Heart left ventricle (tissue), 16 donors: ENCODE measurements around the gene SUGP2. TPM values are rescaled to one million over a fixed set of nuclear protein-coding genes. Genes with fewer than 3 reads are reported as not detected.

Source experiments
- ATAC-seq, 4 donors: fragments of 200-7000 bp; cut with Tn5 transposase; one replicate each; pipeline ENCODE4 v1.9.1; 2020 to 2022; ENCODE audit warnings: moderate library complexity in 4 of 4, mild to moderate bottlenecking in 3 of 4, moderate number of reproducible peaks in 1 of 4
- DNase-seq, 5 donors: peaks; one replicate each; pipeline ENCODE4 v3.0.0-alpha.2; 2020
- H3K27ac ChIP-seq, 12 donors: fragments of 200-600 bp; sonication (generic) in 4 of 12; one replicate each; pipeline versions ENCODE4 v1.5.0 to v1.8.0; 2016 to 2022; ENCODE audit warnings: mild to moderate bottlenecking in 2 of 12
- H3K27me3 ChIP-seq, 9 donors: fragments of 200-600 bp; sonication (generic) in 2 of 9; one replicate each; pipeline versions ENCODE4 v1.5.1 to v1.8.0; 2016 to 2022; ENCODE audit warnings: mild to moderate bottlenecking in 3 of 9
- H3K36me3 ChIP-seq, 9 donors: fragments of 200-600 bp; sonication (generic) in 2 of 9; one replicate each; pipeline versions ENCODE4 v1.5.0 to v1.8.0; 2018 to 2022; ENCODE audit warnings: mild to moderate bottlenecking in 2 of 9
- H3K4me1 ChIP-seq, 12 donors: fragments of 200-600 bp; sonication (generic) in 4 of 12; one replicate each; pipeline versions ENCODE4 v1.5.0 to v1.8.0; 2016 to 2022; ENCODE audit warnings: mild to moderate bottlenecking in 3 of 12
- H3K4me3 ChIP-seq, 12 donors: fragments of 200-600 bp; sonication (generic) in 4 of 12; one replicate each; pipeline versions ENCODE4 v1.5.0 to v1.8.0; 2017 to 2022; ENCODE audit warnings: mild to moderate bottlenecking in 9 of 12, moderate library complexity in 4 of 12
- H3K9me3 ChIP-seq, 12 donors: fragments of 200-600 bp; sonication (generic) in 4 of 12; one replicate each; pipeline versions ENCODE4 v1.5.0 to v1.8.0; 2016 to 2022; ENCODE audit warnings: mild to moderate bottlenecking in 1 of 12
- POLR2A ChIP-seq, 2 donors: fragments of 450-650 bp; IDR thresholded peaks; one replicate each; pipeline ENCODE4 v1.6.1; 2017; ENCODE audit warnings: antibody characterized with exemption in 2 of 2, mild to moderate bottlenecking in 2 of 2, moderate library complexity in 2 of 2
- WGBS, 4 donors: extraction: QIAGEN DNeasy Blood & Tissue Kit in 2 of 4; methylation state at CpG; one replicate each; pipeline versions ENCODE4 v1.1.5 to v1.1.7; 2013 to 2018; 5-methylcytosine and 5-hydroxymethylcytosine counted together
- intact Hi-C, 10 donors: fragments of 100-400 bp; cut with DNase I; formaldehyde crosslinking; loops; one replicate each; pipeline versions ENCODE4 v1.11.1 to v1.14.2; 2022
- polyA plus RNA-seq, 2 donors: library from polyadenylated mRNA; stranded (reverse); fragments of 200-250 nt; gene quantifications; one replicate each; pipeline ENCODE4 v1.2.3, GENCODE V29; 2013
- total RNA-seq, 9 donors: library from RNA; depleted of rRNA in 2 of 9; stranded (reverse); fragments of >200 nt in 2 of 9; fragmentation: NEBNext Ultra II Directional in 3 of 9; extraction: Animal tissue kit (Norgen Biotek cat#: 25700) in 3 of 9; gene quantifications; one replicate each; pipeline versions ENCODE4 v1.1.0 to v1.2.4, GENCODE V29; 2016 to 2023
- TF ChIP-seq, protein P1 (sequence below), 12 donors: fragments of 200-600 bp; sonication (generic) in 4 of 12; IDR thresholded peaks; one replicate each; pipeline versions ENCODE4 v1.5.0 to v1.8.0; 2018 to 2022; ENCODE audit warnings: antibody characterized with exemption in 12 of 12, mild to moderate bottlenecking in 5 of 12
- donor health status: ischemic (EF 13 %, LVEDD 7.1; RV severe dilation, severe dysfunction).
- donor health status: healthy with polysubstance abuse.
- donor health status: DM: no; HTN: yes; CAD: no.
- donor health status: DM: no; HTN: no; CAD: no.
- donor health status: ischemic (EF 25% LVEDD 6.9; RV normal size, moderate dysfunction).
- donor health status: ischemic (EF 25% LVEDD 5.7; RV mildly dilated, moderate dysfunction).
- donor health status: healthy.
- donor health status: DM: yes; HTN: yes; CAD: no.
- donor health status: ischemic (EF 35%, LVEDD 5.7; RV mildly dilated, moderate dysfunction).
- donor health status: nonischemic (EF 11% LVEDD 7.7; RV severe dilation, severe dysfunction).
- donor health status: DM: yes; HTN: yes; CAD: no.
- donor health status: PGD.
- donor health status: ischemic (EF 29% LVEDD 5.4; RV normal size, mild dysfunction).
- donor health status: nonischemic (EF 23%, LVEDD 6.1; RV moderate dilation, normal function).

Gene SUGP2
- total and polyA plus RNA-seq, 11 donors = 36.1 to 76.5 (median 56.6) TPM

DNA sequence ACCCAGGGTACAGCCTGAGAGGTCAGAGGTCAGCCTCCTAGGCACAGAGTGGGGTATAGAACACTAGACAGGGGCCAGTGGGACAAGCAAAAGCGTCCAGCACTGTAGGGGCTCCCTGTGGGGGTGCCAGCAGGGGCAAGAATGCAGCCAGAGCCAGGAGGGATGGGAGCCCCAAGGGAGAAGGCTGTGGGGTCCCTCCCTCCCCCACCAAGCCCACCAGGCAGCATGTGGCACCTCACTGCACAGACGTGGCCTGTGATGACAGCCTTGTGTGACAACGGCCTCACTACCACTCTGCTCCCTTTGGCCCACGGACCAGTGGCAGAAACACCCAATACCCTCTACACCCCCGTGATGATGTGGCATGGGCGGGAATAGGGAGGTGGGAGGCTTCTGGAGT lies 10.2 kb upstream of the SUGP2 start:
- Histone ChIP-seq H3K27me3 (no peaks in the 10 kb centered on the region), H3K4me3 (no peak overlapping the region), H3K9me3 (no peaks in the 10 kb centered on the region), H3K36me3 (peaks cover 0 to 56% (median 33%) of the 10 kb centered on the region in 9 donors), H3K4me1 (peaks cover 0 to 16% (median 2%) of the 10 kb centered on the region in 12 donors), H3K27ac (no peak overlapping the region)
- TF ChIP-seq POLR2A (IDR thresholded peaks at IDR 0.05) = no peak
- TF ChIP-seq, protein P1, sequence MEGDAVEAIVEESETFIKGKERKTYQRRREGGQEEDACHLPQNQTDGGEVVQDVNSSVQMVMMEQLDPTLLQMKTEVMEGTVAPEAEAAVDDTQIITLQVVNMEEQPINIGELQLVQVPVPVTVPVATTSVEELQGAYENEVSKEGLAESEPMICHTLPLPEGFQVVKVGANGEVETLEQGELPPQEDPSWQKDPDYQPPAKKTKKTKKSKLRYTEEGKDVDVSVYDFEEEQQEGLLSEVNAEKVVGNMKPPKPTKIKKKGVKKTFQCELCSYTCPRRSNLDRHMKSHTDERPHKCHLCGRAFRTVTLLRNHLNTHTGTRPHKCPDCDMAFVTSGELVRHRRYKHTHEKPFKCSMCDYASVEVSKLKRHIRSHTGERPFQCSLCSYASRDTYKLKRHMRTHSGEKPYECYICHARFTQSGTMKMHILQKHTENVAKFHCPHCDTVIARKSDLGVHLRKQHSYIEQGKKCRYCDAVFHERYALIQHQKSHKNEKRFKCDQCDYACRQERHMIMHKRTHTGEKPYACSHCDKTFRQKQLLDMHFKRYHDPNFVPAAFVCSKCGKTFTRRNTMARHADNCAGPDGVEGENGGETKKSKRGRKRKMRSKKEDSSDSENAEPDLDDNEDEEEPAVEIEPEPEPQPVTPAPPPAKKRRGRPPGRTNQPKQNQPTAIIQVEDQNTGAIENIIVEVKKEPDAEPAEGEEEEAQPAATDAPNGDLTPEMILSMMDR (IDR thresholded peaks at IDR 0.05) = no peak
- intact Hi-C loops = no loop called here
- DNase-seq = no peak
- WGBS, 4 donors = 86 to 100% (median 90%) methylated on average over 1 to 6 of the region's 6 CpGs
- peak in 1 of 4 donors; percentile 17 for ATAC-seq

DNA sequence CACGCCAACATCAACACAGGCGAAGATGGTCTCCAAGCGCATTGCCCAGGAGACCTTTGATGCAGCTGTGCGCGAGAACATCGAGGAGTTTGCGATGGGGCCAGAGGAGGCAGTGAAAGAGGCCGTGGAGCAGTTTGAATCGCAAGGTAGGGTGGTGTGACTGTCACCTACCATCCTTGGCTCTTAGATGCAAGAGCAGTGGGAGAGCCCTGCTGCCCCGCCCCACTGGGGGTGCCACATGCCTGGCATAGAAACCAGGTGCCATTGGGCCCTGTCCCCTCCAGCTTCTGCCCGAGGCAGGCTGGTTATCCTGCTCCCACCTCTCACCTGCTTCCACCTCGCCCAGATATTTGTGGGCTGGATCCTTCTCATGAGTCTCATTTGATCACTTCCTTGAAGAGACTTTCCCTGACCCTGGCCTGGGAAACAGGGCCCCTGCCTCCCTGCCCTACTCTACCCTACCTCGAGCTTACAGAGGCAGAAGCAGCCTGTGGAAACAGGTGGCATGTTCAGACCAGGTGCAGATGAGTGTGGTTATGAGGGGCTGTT lies 9.5 kb upstream of the SUGP2 start:
- peaks cover 0 to 16% (median 2%) of the 10 kb centered on the region in 12 donors for H3K4me1 ChIP-seq
- WGBS, 4 donors = 93 to 97% (median 95%) methylated on average over 12 to 13 of the region's 13 CpGs
- H3K4me3 ChIP-seq = no peak overlapping the region
- no peak overlapping the region for H3K27ac ChIP-seq
- H3K27me3 ChIP-seq = no peaks in the 10 kb centered on the region
- intact Hi-C loops = no loop called here
- no peak for TF ChIP-seq POLR2A (IDR thresholded peaks at IDR 0.05)
- TF ChIP-seq, protein P1 (IDR thresholded peaks at IDR 0.05) = no peak
- H3K9me3 ChIP-seq = no peaks in the 10 kb centered on the region
- ATAC-seq (no peak), DNase-seq (no peak)
- H3K36me3 ChIP-seq = peaks cover 0 to 54% (median 33%) of the 10 kb centered on the region in 9 donors

DNA sequence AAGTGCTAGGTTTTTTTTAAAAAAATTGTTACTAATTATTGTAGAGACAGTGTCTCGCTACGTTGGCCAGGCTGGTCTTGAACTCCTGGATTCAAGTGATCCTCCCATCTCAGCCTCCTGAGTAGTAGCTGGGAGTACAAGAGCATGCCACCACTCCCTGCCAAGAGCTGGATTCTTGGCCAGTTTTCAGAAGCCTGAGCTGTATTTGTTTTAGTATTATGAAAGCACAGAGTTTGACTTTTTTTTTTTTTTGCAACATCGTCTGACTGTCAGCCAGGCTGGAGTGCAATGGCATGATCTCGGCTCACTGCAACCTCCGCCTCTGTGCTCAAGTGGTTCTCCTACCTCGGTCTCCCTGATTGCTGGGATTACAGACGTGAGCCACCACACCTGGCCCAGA lies 7.1 kb upstream of the SUGP2 start:
- no peaks in the 10 kb centered on the region for H3K9me3 ChIP-seq
- ATAC-seq = peak in 3 of 4 donors; percentile 29 to 46 (median 42)
- intact Hi-C loops = no loop called here
- H3K4me1 ChIP-seq = peaks cover 0 to 16% (median 2%) of the 10 kb centered on the region in 12 donors
- H3K27ac ChIP-seq = no peak overlapping the region
- DNase-seq = peak in 2 of 5 donors; percentile 50 to 53
- no peak overlapping the region for H3K4me3 ChIP-seq
- 55 to 79% (median 67%) methylated on average over 7 of the region's 7 CpGs for WGBS, 4 donors
- peaks cover 0 to 35% (median 25%) of the 10 kb centered on the region in 9 donors for H3K36me3 ChIP-seq
- no peaks in the 10 kb centered on the region for H3K27me3 ChIP-seq
- no peak for TF ChIP-seq POLR2A (IDR thresholded peaks at IDR 0.05)
- TF ChIP-seq, protein P1 (IDR thresholded peaks at IDR 0.05) = no peak

DNA sequence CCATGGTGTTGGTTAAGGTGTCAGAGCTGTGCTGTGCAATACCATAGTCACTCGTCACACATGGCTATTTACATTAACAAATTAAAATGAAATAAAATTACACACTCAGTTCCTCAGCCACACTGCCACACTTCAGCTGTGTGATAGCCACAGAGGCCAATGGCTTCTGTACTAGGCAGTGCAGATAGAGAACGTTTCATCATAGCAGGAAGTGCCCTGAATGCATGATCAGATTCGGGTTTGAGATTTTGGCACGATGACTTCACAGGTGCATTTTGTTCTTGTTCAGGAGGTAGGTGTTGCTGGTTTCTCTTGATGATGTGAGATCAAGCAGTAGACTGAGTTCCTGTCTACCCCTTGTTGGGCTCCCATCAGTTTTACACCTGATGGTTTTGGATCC lies 6.6 kb upstream of the SUGP2 start:
- Histone ChIP-seq H3K4me3 (no peak overlapping the region), H3K9me3 (no peaks in the 10 kb centered on the region), H3K4me1 (peaks cover 0 to 20% (median 2%) of the 10 kb centered on the region in 12 donors), H3K36me3 (peaks cover 0 to 29% (median 22%) of the 10 kb centered on the region in 9 donors), H3K27me3 (no peaks in the 10 kb centered on the region), H3K27ac (no peak overlapping the region)
- DNase-seq = no peak
- intact Hi-C loops = no loop called here
- WGBS, 4 donors = 69 to 79% (median 75%) methylated on average over 4 of the region's 4 CpGs
- ATAC-seq = no peak
- TF ChIP-seq POLR2A (IDR thresholded peaks at IDR 0.05) = no peak
- TF ChIP-seq, protein P1 (IDR thresholded peaks at IDR 0.05) = no peak
